Measurements from ENCODE around the gene TGIF1.
A peak's percentile ranks its signal among the peaks of the same experiment; 100 is the strongest.

Gene TGIF1

GRCh38 chr18:3434685-3435084 is 15.3 kb upstream of the TGIF1 start:
- no peak overlapping the region for H3K4me3 ChIP-seq (ENCODE audit: low read depth, low read length)
- TF ChIP-seq CTCF (IDR thresholded peaks at IDR 0.05; ENCODE audit: low read depth, low read length): no peak

- no peak overlapping the region for H3K4me3 ChIP-seq (ENCODE audit: low read depth, low read length)
- no peak for TF ChIP-seq CTCF (IDR thresholded peaks at IDR 0.05; ENCODE audit: low read depth, low read length)
Observed at GRCh38 chr18:3440341-3440740, 9.6 kb upstream of the TGIF1 start.

GRCh38 chr18:3441290-3441689 is 8.7 kb upstream of the TGIF1 start:
- no peak overlapping the region for H3K4me3 ChIP-seq (ENCODE audit: low read depth, low read length)
- no peak for TF ChIP-seq CTCF (IDR thresholded peaks at IDR 0.05; ENCODE audit: low read depth, low read length)

- TF ChIP-seq CTCF (IDR thresholded peaks at IDR 0.05; ENCODE audit: low read depth, low read length): no peak
- H3K4me3 ChIP-seq (ENCODE audit: low read depth, low read length): no peak overlapping the region
Observed at GRCh38 chr18:3442919-3443318, 7.1 kb upstream of the TGIF1 start.

GRCh38 chr18:3444296-3444695 is 5.7 kb upstream of the TGIF1 start:
- H3K4me3 ChIP-seq (ENCODE audit: low read depth, low read length): no peak overlapping the region
- no peak for TF ChIP-seq CTCF (IDR thresholded peaks at IDR 0.05; ENCODE audit: low read depth, low read length)

GRCh38 chr18:3444954-3445353 is 5.0 kb upstream of the TGIF1 start:
- no peak for TF ChIP-seq CTCF (IDR thresholded peaks at IDR 0.05; ENCODE audit: low read depth, low read length)

GRCh38 chr18:3447068-3447894 is 2.7 kb upstream of the TGIF1 start:
- peak overlapping the region; percentile 97 for H3K4me3 ChIP-seq (ENCODE audit: low read depth, low read length)
- TF ChIP-seq CTCF (IDR thresholded peaks at IDR 0.05; ENCODE audit: low read depth, low read length): no peak

More at GRCh38 chr18:3444954-3445353, 5.0 kb upstream of the TGIF1 start:
- H3K4me3 ChIP-seq (ENCODE audit: low read depth, low read length): no peak overlapping the region

Data from WI38 (cell line).